GM21786 (cell line): ENCODE results near the gene RASSF3.

Experiments
- ATAC-seq: cut with Tn5 transposase; IDR thresholded peaks from one replicate; pipeline ENCODE4 v1.9.1; 2021; ENCODE audit not compliant: unreplicated experiment

Gene RASSF3

DNA sequence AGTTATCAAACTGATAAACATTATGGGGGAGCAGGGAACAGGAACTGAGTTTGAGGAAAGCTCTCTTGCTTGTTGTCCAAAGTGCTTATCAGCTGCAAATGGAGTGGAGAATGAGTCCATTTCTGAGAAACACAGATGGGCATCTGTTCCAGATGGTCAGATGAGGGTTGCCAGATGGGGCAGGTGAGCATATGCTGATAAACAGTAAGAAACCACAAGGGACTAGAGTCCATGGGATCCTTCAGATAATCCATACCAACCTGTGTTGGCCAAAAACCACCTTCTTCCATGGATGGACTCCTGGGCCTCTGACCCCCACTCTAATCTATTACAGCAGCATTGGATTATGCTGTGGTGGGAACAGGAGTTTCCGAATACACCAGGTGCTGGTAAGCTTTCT, 110.6 kb downstream of the RASSF3 start:
- no peak for ATAC-seq

DNA sequence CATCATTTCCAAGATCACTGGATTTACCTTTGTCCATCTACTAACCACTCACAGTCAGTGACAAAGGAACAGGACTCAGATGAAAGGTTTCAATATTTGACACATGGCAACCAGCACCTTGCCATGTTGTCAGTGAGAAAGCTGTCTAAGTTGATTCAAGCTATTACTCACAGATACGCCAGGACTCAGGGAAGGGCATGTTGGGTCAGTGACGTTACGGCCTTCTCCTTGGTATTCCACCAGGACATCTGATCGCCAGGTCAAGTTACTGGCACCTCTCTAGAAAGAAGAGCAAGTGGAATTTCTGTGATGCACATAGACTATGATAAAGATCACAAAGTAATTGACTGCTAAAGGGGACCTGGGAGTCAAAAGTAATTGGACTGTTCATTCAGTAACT, 112.5 kb downstream of the RASSF3 start:
- ATAC-seq = no peak

DNA sequence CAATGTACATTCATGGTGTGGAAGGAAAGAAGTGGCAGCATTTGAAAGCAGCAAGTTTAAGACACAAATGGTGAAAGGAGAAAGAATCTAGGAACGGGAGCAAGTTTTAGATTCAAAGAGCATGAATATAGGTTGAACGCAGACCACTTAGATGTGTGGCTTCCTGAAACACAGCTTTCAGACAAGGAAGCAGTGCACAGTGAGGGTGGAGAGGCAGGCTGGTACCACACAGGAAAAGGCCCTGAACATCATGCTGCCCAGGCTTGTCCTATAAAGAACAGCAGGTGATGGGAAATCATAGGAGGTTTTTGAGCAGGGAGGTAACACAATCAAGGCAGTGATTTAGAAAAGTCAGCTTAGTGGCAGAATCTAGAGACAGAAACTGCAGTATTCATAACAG, 113.3 kb downstream of the RASSF3 start:
- ATAC-seq = no peak

DNA sequence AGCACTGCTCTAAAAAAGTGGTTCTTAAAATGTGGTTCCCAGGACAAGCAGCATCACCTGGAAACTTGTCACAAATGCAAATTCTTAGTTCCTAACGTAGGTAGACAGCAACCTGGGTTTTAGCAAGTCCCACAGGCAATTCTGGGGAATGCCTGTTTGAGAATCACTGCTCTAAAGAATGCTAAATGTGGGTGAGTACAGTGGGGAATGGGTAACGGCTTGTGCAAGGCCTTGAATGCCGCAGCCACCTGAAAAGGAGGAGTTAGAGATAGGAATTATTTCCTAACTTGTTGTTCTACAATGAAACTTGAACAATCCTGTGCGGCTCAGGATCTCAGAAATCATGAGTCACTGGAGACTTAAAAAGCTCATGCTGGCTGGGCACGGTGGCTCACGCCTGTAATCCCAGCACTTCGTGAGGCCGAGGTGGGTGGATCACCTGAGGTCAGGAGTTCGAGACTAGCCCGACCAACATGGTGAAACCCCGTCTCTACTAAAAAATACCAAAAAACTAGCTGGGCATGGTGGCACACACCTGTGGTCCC, 114.0 kb downstream of the RASSF3 start:
- ATAC-seq = no peak

DNA sequence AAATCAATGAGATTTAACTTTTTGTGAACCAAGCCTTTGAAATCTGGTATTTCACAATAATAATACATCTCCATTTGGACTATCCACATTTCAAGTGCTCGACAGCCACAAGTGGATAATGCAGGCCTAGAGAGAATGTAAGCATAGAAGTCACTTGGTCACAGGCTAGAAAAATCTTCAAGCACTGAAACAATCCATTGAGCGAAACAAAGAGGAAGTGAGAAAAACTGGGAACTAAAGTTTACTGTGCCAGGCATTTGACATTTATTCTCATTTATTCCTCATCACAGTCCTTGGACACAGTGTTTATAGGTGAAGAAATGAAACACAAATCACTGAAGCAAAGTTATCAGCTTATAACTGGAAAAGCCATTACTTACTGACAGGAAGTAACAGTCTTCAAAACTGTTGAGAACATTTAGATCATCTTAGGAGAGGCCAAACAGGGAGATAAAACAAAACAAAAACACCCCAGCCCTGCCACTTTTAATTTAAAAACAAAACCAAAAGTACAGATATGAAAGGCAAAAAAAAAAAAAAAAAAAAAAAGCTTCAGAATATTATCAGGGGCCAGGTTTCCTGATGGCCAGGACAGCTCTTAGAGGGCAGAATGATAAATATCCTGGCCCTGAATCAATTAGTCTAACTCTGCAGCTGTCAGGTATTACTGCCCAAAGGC, 119.8 kb downstream of the RASSF3 start:
- ATAC-seq = peak; percentile 73

DNA sequence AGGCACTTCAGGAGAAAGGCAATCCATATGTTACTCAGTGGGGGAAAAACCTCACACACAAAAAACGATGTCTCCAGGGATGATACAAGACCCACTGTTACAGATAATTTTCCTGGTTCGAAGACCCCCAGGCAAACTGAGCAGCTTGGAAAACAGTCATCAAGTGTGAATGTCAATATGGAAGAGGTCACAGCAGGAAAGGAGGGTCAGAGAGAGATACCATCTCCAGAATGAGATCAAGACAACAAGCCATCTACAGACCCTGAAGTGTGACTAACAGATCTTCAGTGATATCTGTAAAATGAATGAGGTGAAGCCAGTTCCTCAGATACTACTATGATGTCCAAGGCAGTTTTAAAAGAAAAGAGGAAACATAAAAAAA, 120.3 kb downstream of the RASSF3 start:
- peak; percentile 18 for ATAC-seq

DNA sequence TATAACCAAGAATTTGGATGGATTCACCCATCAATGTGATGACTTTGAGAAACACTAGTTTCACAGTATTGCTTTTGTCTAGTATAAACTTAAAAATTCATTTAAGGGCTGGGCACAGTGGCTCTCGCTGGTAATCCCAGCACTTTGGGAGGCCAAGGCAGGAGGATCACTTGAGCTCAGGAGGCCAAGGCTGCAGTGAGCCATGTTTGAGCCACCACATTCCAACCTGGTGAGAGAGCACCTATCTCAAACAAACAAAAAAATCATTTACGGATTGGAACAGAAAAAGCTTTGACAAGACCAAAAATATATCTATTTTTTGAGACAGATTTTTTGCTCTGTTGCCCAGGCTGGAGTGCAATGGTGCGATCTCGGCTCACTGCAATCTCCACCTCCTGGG, 121.4 kb downstream of the RASSF3 start:
- no peak for ATAC-seq

DNA sequence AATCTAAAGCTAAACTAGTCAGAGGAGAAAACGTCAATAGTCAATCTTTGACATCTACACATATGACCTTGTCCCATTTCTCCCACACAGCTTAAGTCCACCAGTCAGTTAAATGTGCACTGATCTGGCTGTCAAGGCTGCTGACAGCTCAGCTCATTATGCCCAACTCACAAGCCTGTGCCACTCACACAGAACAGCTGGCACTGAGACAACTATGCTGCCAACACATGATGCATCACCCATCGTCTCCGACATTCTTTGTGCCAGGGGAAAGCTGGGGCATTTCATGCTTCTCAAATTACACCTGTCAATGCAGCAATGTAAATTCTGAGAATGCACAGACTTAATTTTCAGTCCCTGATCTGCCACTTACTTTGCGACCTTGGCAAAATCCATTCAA, 123.6 kb downstream of the RASSF3 start:
- no peak for ATAC-seq

DNA sequence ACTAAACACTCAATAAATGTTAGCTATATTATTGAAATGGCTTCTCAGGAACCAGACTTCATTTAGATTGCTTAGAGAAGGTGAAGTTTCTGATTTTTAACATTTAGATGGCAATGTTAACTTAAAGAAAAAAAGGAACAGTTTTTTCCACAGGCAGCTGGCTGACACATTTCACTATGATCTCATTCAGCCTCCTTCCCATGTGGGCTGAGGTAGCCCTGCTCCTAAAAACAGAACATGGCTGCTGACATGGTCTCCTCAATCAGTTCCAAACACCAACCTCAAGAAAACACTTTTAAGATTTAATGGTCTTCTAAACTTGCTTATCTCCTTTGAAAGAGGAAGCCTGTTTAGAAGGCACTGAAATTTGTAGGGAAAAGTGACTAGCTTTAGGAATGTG, 125.1 kb downstream of the RASSF3 start:
- no peak for ATAC-seq

DNA sequence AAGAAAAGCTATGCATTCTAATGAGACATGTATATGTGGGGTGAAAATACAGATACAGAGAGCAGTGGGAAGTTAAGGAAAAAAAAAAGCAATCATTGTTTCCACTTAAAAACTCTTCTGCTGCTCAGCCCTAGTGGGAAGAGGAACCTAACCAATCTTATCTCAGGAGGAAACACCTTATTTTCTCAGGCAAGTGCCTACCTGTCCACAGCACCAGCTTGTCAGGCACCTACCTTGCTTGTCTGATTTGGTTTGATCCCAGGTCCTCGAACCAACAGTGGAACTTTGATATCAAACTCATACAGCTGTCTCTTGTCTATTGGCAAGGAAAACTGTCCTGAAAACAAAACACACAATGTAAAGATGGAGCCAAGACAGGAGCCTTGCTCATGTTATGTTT, 126.5 kb downstream of the RASSF3 start:
- no peak for ATAC-seq

DNA sequence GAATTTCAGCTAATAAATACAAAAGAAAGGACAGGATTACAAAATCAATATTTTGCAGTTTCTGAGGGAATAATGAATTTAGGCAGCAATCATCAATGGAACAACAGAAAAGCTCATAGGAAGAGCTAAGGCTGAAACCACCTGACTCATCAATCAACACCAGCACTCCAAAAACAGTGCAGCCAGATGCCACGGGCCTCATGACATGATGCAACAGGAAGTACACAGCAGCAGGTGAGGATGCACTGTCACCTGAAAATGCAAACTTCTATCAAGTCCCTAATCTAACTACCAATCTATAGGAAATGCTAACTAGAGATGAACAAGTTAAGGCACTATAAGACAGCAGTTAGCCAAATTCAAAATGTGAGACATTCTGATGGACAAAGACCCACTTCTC, 127.2 kb downstream of the RASSF3 start:
- no peak for ATAC-seq

DNA sequence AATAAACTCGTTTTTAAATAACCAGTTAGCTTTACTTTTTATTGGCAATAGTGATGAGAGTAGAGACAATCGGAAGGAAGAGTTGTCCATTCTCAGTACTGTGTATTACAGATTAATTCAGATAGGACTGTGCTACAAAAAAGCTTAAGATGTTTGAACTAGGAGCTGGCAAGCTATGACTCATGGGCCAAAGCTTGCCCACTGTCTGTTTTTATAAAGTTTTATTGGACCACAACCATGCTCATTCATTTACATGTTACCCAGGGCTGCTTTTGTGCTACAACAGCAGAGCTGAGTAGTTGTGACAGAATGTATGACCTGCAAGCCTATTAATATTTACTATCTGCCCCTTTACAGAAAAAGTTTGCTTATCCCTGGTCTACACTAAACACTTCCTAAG, 129.5 kb downstream of the RASSF3 start:
- ATAC-seq = no peak

DNA sequence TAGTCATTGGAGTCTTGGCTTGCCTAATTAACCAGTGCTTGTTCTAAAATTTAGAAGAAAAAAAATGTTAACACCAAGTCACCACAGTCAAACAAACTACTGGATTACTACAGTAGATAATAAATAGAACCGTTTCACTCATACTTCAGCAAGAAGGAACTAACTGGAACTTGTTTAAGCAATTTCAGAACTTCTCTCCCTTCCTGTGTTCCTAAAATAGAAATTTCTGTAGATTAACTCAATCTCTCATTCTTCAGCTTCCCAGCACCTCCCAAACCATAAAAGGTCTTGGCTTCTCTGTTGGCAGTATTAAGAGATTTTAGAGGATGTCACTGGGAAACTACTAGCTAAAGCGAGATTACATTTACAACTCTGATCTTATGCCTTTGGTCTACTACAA, 130.4 kb downstream of the RASSF3 start:
- no peak for ATAC-seq

DNA sequence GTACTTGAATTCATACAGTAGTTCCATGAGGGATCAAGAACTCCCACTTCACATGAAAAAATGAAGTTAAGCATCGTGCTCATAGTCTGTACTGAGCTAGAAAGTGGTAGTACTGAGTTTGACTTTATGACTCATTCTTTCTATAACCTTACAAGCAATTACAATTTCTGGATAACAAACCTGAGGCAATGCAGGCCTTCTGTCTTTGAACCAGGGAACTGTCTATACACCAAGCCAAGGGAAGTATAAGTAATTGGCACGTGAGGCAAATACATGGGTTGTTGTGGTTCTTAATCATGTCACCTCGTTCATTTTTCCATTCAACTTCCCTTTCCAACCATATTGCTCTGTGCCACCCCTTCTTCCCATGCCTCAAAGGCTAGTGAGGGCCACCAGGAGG, 132.1 kb downstream of the RASSF3 start:
- no peak for ATAC-seq

DNA sequence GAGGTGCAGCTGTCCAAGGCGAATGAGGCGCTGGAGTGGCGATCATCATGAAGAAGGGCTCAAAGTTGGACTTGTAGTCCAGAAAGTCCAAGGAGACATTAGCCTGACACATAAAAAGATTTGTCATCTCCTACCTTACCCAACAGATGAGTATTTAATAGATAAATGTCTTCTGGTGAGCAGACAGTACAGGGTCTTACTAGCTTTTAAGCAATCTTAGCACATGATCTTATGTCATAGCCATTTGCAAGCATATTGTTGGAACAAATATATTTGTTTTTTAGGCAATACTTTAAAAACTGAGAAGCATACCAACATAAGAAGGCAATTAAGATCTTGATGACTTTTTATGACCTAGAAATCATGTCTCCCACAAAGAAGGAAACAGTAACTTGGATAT, 132.9 kb downstream of the RASSF3 start:
- no peak for ATAC-seq

DNA sequence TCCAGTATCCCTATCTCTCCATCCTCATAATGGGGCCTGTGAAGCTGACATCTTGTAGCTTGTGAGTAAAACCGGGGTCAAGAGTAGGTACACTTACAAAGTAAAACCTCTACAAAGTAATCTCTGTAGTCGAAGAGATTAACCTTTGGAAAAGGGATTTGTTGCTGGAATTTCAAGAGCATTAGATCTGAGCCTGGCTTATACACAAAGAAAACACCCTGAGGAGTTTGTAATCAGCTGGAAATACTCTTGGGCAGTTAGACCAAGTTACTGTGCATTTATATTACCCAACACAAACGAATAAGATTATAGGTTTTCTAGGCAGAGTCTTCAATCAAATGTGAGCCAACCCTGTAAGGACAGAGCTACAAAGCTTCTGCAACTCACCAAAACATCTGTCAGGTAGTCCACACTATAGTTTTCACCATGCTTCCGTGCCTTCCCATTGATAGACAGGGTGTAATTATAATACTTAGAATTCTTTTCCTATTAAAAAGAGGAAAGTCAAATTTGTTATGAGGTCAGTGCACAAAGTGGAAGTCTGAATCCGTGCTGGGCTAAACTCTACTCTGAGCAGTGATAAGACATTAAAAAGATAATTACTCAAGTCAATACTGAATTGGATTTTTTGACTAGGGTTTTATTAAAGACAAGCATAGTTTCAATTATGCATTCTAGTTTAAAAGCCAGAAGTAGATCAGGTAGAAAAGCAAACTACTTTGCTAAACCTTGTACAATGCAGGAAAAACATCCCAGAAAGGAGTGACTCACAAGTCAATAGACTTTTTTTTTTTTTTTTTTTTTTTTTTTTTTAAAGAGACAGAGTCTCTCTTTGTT, 134.3 kb downstream of the RASSF3 start:
- ATAC-seq = no peak

DNA sequence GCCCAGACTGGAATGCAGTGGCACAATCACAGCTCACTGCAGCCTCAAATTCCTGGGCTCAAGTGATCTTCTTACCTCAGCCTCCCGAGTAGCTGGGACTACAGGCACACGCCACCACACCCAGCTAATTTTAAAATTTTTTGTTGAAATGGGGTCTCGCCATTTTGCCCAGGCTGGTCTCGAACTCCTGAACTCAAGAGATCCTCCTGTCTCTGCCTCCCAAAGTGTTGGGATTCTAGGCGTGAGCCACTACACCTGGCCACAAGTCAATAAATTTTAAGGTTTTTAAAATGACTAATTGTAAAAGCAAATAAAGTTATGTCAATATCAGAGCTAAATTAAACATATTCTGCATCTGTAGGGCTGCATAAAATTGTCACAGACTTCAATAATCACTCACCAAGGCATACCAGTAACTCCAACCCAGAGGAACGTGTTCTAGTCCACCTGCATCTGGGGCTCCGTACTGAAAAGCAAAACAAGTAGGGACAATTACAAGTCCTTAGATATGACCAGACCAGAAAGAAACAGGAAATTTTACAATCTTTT, 135.0 kb downstream of the RASSF3 start:
- no peak for ATAC-seq

DNA sequence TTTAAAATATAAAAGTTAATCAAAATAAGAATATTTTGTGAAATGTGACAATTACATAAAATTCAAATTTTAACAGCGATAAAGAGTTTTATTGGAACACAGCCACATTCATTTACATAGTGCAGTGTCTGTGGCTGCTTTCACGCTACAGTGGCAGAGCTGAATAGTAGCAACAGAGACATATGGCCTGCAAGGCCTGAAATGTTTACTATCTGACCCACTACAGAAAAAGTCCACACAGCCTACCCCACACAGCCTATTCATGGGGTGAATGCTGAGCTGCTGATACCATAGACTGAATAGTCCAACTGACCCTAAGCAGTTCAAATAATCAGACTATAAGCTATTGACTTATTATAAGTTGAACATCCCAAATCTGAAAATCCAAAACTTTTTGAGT, 135.7 kb downstream of the RASSF3 start:
- no peak for ATAC-seq

DNA sequence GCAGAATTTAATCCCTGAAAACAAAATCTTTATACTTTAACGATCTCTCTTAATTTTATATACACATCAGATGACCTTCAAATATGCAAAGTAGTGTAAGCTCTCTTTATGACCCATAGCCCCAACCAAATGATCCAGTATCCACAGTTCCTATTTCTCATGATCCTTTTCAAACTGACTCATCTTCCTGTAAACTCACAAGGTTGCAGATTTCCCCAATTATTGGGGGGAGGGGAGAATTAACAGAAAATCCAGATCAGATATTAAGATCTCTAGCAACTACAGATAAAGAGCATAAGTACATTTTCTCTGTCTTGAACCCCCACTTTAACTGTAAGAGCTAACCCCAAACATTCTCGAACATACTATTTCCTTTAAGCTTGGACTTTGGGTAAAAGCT, 136.4 kb downstream of the RASSF3 start:
- no peak for ATAC-seq
